Activated CD4-positive, CD25-positive, alpha-beta regulatory T cell (primary cell): ENCODE data around the gene NGRN.
"Not testable (repeated sequence)": the region's sequence is repeated elsewhere in the genome, so short reads cannot be mapped to it uniquely, and the experiment has no call there.

Experiments
- DNase-seq, 4 experiments: peaks; one replicate each; lab custom pipeline; 2025; lab: John Stamatoyannopoulos, UW

NGRN gene

GRCh38 chr15:90234096-90234988, 31.1 kb upstream of the NGRN start, which contains the start of gene GDPGP1:
GDPGP1 (plus strand) TSS chr15:90234209; CDS start chr15:90240909, 6,700 bp downstream.
- peak in 2 of 4 experiments; percentile 93 to 95 for DNase-seq

GRCh38 chr15:90239371-90239770, 26.1 kb upstream of the NGRN start:
- DNase-seq = no peak

- no peak for DNase-seq
These were observed 24.6 kb upstream of the NGRN start for GRCh38 chr15:90240856-90241255.

GRCh38 chr15:90241343-90242192, 23.9 kb upstream of the NGRN start:
- no peak for DNase-seq

- no peak for DNase-seq
These were observed 21.4 kb upstream of the NGRN start for GRCh38 chr15:90243943-90244639.

- no peak for DNase-seq
These were observed 16.7 kb upstream of the NGRN start for GRCh38 chr15:90248789-90249202.

- peak in 3 of 4 experiments; percentile 38 to 70 (median 57) for DNase-seq
These were observed 16.1 kb upstream of the NGRN start, which contains the start of gene TTLL13 for GRCh38 chr15:90249203-90249863. TTLL13 (plus strand) TSS chr15:90249556; CDS start chr15:90250631, 1,075 bp downstream.

- DNase-seq = no peak
These were observed 7.7 kb upstream of the NGRN start for GRCh38 chr15:90257776-90258175.

- no peak for DNase-seq
These were observed 5.9 kb upstream of the NGRN start for GRCh38 chr15:90259524-90259923.

- DNase-seq = not testable (repeated sequence)
These were observed 4.7 kb upstream of the NGRN start for GRCh38 chr15:90260731-90261130.

- no peak for DNase-seq
These were observed 3.7 kb upstream of the NGRN start for GRCh38 chr15:90261811-90262210.

- no peak for DNase-seq
These were observed 3.0 kb upstream of the NGRN start for GRCh38 chr15:90262426-90262825.

- no peak for DNase-seq
These were observed 801 bp upstream of the NGRN start for GRCh38 chr15:90264671-90265070.

- peak in 2 of 4 experiments; percentile 16 to 24 for DNase-seq
These were observed 574 bp downstream of the NGRN start for GRCh38 chr15:90266061-90266431.

- no peak for DNase-seq
These were observed 1.0 kb downstream of the NGRN start for GRCh38 chr15:90266485-90266884.

GRCh38 chr15:90268415-90268814, 2.9 kb downstream of the NGRN start:
- no peak for DNase-seq

- no peak for DNase-seq
These were observed 5.2 kb downstream of the NGRN start for GRCh38 chr15:90270502-90271150.

- DNase-seq = no peak
These were observed 6.1 kb downstream of the NGRN start for GRCh38 chr15:90271459-90272166.

GRCh38 chr15:90278467-90278866, 13.0 kb downstream of the NGRN start:
- DNase-seq = not testable (repeated sequence)

GRCh38 chr15:90280743-90281142, 15.3 kb downstream of the NGRN start:
- DNase-seq = not testable (repeated sequence)
